CD4-positive, alpha-beta T cell (primary cell): ENCODE data around the gene YBX2. TPM values are rescaled to one million over a fixed set of nuclear protein-coding genes. Genes with fewer than 3 reads are reported as not detected.

Experiments
- ATAC-seq: fragments of 200-7000 bp; cut with Tn5 transposase; one replicate; pipeline ENCODE4 v1.10.0; 2022; ENCODE audit warnings: mild to moderate bottlenecking; ENCODE audit not compliant: poor library complexity
- CTCF ChIA-PET: fragments of 350-600 bp; sonication (Branson Sonifier 250); formaldehyde crosslinking; loops from one replicate; lab custom pipeline; 2021; ENCODE audit warnings: antibody characterized with exemption, inconsistent platforms; lab: Charles Lee
- POLR2A ChIA-PET: fragments of 350-600 bp; sonication (Branson Sonifier 250); formaldehyde crosslinking; loops from one replicate; lab custom pipeline; 2021; ENCODE audit warnings: antibody characterized with exemption, inconsistent platforms; lab: Charles Lee
- DNase-seq, 14 experiments: peaks; one replicate each; pipeline ENCODE4 v3.0.0-alpha.2; 2013 to 2020; ENCODE audit warnings: mixed read lengths in 2 of 14
- H3K27ac ChIP-seq, 2 donors: one replicate each; pipeline versions ENCODE4 v1.5.1 to v1.7.0; 2013; ENCODE audit warnings: low read length in 2 of 2, low read depth in 1 of 2, mild to moderate bottlenecking in 1 of 2
- H3K27me3 ChIP-seq, 2 experiments: 1 replicate in 1 of 2; 2 replicates in 1 of 2; pipeline versions ENCODE4 v1.6.1 to v1.7.0; 2013; ENCODE audit warnings: low read length in 2 of 2, control low read depth in 1 of 2, mild to moderate bottlenecking in 1 of 2, moderate library complexity in 1 of 2; ENCODE audit not compliant: insufficient read depth in 2 of 2, control insufficient read depth in 1 of 2
- H3K36me3 ChIP-seq: one replicate; pipeline ENCODE4 v1.6.1; 2013; ENCODE audit warnings: low read length, control low read depth; ENCODE audit not compliant: insufficient read depth
- H3K4me1 ChIP-seq: one replicate; pipeline ENCODE4 v1.6.1; 2013; ENCODE audit warnings: low read length, control low read depth; ENCODE audit not compliant: insufficient read depth
- H3K4me3 ChIP-seq: one replicate; pipeline ENCODE4 v1.5.1; 2013; ENCODE audit warnings: mild to moderate bottlenecking, low read length, moderate library complexity
- H3K9me3 ChIP-seq, 2 experiments: 1 replicate in 1 of 2; 2 replicates in 1 of 2; pipeline versions ENCODE4 v1.6.1 to v1.7.0; 2013; ENCODE audit warnings: low read length in 2 of 2, mild to moderate bottlenecking in 2 of 2, control low read depth in 1 of 2, moderate library complexity in 1 of 2; ENCODE audit not compliant: control insufficient read depth in 1 of 2, insufficient read depth in 1 of 2
- H3K27ac Mint-ChIP-seq: one replicate; pipeline ENCODE4 v1.8.0; 2020; ENCODE audit warnings: mixed read lengths
- H3K27me3 Mint-ChIP-seq: one replicate; pipeline ENCODE4 v1.8.0; 2021; ENCODE audit warnings: mixed read lengths
- H3K36me3 Mint-ChIP-seq: one replicate; pipeline ENCODE4 v1.8.0; 2021; ENCODE audit warnings: low read depth, mixed read lengths
- H3K4me1 Mint-ChIP-seq: one replicate; pipeline ENCODE4 v1.8.0; 2021; ENCODE audit warnings: low read depth, mixed read lengths
- H3K4me3 Mint-ChIP-seq: one replicate; pipeline ENCODE4 v1.8.0; 2020; ENCODE audit warnings: mild to moderate bottlenecking, mixed read lengths
- H3K9me3 Mint-ChIP-seq: one replicate; pipeline ENCODE4 v1.8.0; 2020; ENCODE audit warnings: mixed read lengths
- CTCF ChIP-seq: fragments of 200-600 bp; IDR thresholded peaks from one replicate; pipeline ENCODE4 v1.8.0; 2022; ENCODE audit warnings: antibody characterized with exemption, mild to moderate bottlenecking
- intact Hi-C, 2 experiments: fragments of 100-400 bp; cut with DNase I in 1 of 2; cut with micrococcal nuclease in 1 of 2; formaldehyde crosslinking; loops; one replicate each; pipeline versions ENCODE4 v1.15.1 to v1.9.0; 2023 to 2025; cut with DNase I, micrococcal nuclease
- total RNA-seq, 174 experiments: library from RNA in 2 of 174; stranded (reverse) in 2 of 174; gene quantifications; one replicate each; pipeline ENCODE4 v1.2.3 and lab custom pipeline; 2021 to 2026

The YBX2 gene
- total RNA-seq, 2 experiments from 2014 or later = 0.56 TPM; not detected in 1

- Histone ChIP-seq H3K9me3 (no peaks in the 10 kb centered on the region), H3K4me1 (peaks cover 49% of the 10 kb centered on the region), H3K4me3 (no peak overlapping the region), H3K36me3 (peaks cover 39% of the 10 kb centered on the region), H3K27ac (no peak overlapping the region), H3K27me3 (no peaks in the 10 kb centered on the region)
- ATAC-seq (no peak), DNase-seq (no peak)
- peak overlapping the region; percentile 34 for H3K4me3 Mint-ChIP-seq
- no peaks in the 10 kb centered on the region for H3K27me3 Mint-ChIP-seq
- H3K9me3 Mint-ChIP-seq = no peaks in the 10 kb centered on the region
- intact Hi-C loops = loop anchor here in 1 of 2 experiments (10.0 kb wide), 1 partner anchor 528 kb away; the partner anchor contains the start of genes CYB5D1, NAA38 and TMEM88
- CTCF ChIA-PET = interaction anchor here (1.0 kb wide), 1 partner anchor 24 kb away, joined by 3 read pairs; no protein-coding TSS in a partner anchor
- peak overlapping the region; percentile 88 for H3K27ac Mint-ChIP-seq
- peaks cover 45% of the 10 kb centered on the region for H3K36me3 Mint-ChIP-seq
- POLR2A ChIA-PET = interaction anchor here (3.4 kb wide), 1 partner anchor 10 kb away, joined by 14 read pairs; the partner anchor contains the start of gene ACAP1
- TF ChIP-seq CTCF = no peak
- peaks cover 33% of the 10 kb centered on the region for H3K4me1 Mint-ChIP-seq
Measured at GRCh38 chr17:7327056-7327455, 32.6 kb upstream of the YBX2 start.

- Mint-ChIP-seq H3K4me3 (no peak overlapping the region), H3K9me3 (no peaks in the 10 kb centered on the region), H3K27ac (no peak overlapping the region), H3K27me3 (no peaks in the 10 kb centered on the region), H3K4me1 (peaks cover 33% of the 10 kb centered on the region), H3K36me3 (peaks cover 54% of the 10 kb centered on the region)
- intact Hi-C loops = loop anchor here in 1 of 2 experiments (10.0 kb wide), 1 partner anchor 529 kb away; the partner anchor contains the start of genes CYB5D1, NAA38 and TMEM88
- ATAC-seq = no peak
- CTCF ChIA-PET = interaction anchor here (1.0 kb wide), 1 partner anchor 25 kb away, joined by 3 read pairs; no protein-coding TSS in a partner anchor
- H3K36me3 ChIP-seq = peaks cover 48% of the 10 kb centered on the region
- no peak overlapping the region for H3K4me3 ChIP-seq
- POLR2A ChIA-PET = interaction anchor here (3.4 kb wide), 1 partner anchor 10 kb away, joined by 14 read pairs; the partner anchor contains the start of gene ACAP1
- no peaks in the 10 kb centered on the region for H3K27me3 ChIP-seq
- H3K9me3 ChIP-seq = no peaks in the 10 kb centered on the region
- peaks cover 44% of the 10 kb centered on the region for H3K4me1 ChIP-seq
- TF ChIP-seq CTCF = no peak
- DNase-seq = no peak
- no peak overlapping the region for H3K27ac ChIP-seq
Measured at GRCh38 chr17:7326186-7326585, 31.7 kb upstream of the YBX2 start.

- Histone ChIP-seq H3K36me3 (peaks cover 58% of the 10 kb centered on the region), H3K27ac (no peak overlapping the region), H3K27me3 (no peaks in the 10 kb centered on the region), H3K9me3 (no peaks in the 10 kb centered on the region), H3K4me3 (no peak overlapping the region), H3K4me1 (peaks cover 33% of the 10 kb centered on the region)
- Mint-ChIP-seq H3K27me3 (no peaks in the 10 kb centered on the region), H3K9me3 (no peaks in the 10 kb centered on the region), H3K27ac (no peak overlapping the region), H3K36me3 (peaks cover 61% of the 10 kb centered on the region), H3K4me3 (peak overlapping the region; percentile 34), H3K4me1 (peaks cover 25% of the 10 kb centered on the region)
- intact Hi-C loops = loop anchor here in 1 of 2 experiments (2.0 to 10.0 kb wide), 2 partner anchors 22 to 530 kb away; partner anchors contain the start of genes CYB5D1, NAA38 and TMEM88
- DNase-seq (no peak), ATAC-seq (no peak)
- ChIA-PET POLR2A (interaction anchor here (0.9 to 1.2 kb wide), 3 partner anchors 8 to 20 kb away, joined by 3 to 4 read pairs (median 3); partner anchors contain the start of gene ACAP1), CTCF (interaction anchor here (0.8 to 3.2 kb wide), 4 partner anchors 12 to 26 kb away, joined by 3 to 12 read pairs (median 5); partner anchors contain the start of gene ACAP1)
- TF ChIP-seq CTCF = no peak
Measured at GRCh38 chr17:7325031-7325528, 30.6 kb upstream of the YBX2 start.
